Calu3 (cell line): Measurements from ENCODE around the gene USP2. TPM values are rescaled to one million over a fixed set of nuclear protein-coding genes. Genes with fewer than 3 reads are reported as not detected.

Experiments used
- BruUV-seq: library from RNA; stranded (reverse); fragments of 400-500 nt; replicated peaks from 2 replicates; lab custom pipeline; 2021; lab: Mats Ljungman, UMichigan
- CTCF ChIA-PET: fragments of 300-600 bp; sonication (Branson Sonifier 250); formaldehyde crosslinking; loops from one replicate; lab custom pipeline; 2022; ENCODE audit warnings: antibody characterized with exemption; lab: Charles Lee
- DNase-seq: peaks from one replicate; pipeline ENCODE4 v3.0.0; 2022
- H3K27ac Mint-ChIP-seq: one replicate; pipeline ENCODE4 v1.8.0; 2022; ENCODE audit warnings: mixed read lengths; ENCODE audit not compliant: unreplicated experiment
- H3K27me3 Mint-ChIP-seq: one replicate; pipeline ENCODE4 v1.8.0; 2022; ENCODE audit warnings: mixed read lengths; ENCODE audit not compliant: unreplicated experiment
- H3K36me3 Mint-ChIP-seq: one replicate; pipeline ENCODE4 v1.8.0; 2022; ENCODE audit warnings: mild to moderate bottlenecking, moderate library complexity, mixed read lengths; ENCODE audit not compliant: insufficient read depth, unreplicated experiment
- H3K4me1 Mint-ChIP-seq: one replicate; pipeline ENCODE4 v1.8.0; 2022; ENCODE audit warnings: mild to moderate bottlenecking, low read depth, mixed read lengths; ENCODE audit not compliant: unreplicated experiment
- H3K4me3 Mint-ChIP-seq: one replicate; pipeline ENCODE4 v1.8.0; 2022; ENCODE audit warnings: mild to moderate bottlenecking, low read depth, moderate library complexity, mixed read lengths; ENCODE audit not compliant: unreplicated experiment
- H3K9me3 Mint-ChIP-seq: one replicate; pipeline ENCODE4 v1.8.0; 2022; ENCODE audit warnings: low read depth, mixed read lengths; ENCODE audit not compliant: unreplicated experiment
- intact Hi-C: fragments of 100-400 bp; cut with micrococcal nuclease; formaldehyde crosslinking; loops from one replicate; pipeline ENCODE4 v1.10.0; 2022; ENCODE audit not compliant: unreplicated experiment
- total RNA-seq: library from RNA; stranded (reverse); gene quantifications from 2 replicates; pipeline ENCODE4 v1.2.3, GENCODE V29; 2022
- TF ChIP-seq, protein P1 (sequence below): fragments of 200-600 bp; IDR thresholded peaks from one replicate; pipeline ENCODE4 v1.8.0; 2022; ENCODE audit warnings: antibody characterized with exemption; ENCODE audit not compliant: unreplicated experiment

The USP2 gene
- total RNA-seq, 1 experiment from 2014 or later = 1.1 TPM

DNA sequence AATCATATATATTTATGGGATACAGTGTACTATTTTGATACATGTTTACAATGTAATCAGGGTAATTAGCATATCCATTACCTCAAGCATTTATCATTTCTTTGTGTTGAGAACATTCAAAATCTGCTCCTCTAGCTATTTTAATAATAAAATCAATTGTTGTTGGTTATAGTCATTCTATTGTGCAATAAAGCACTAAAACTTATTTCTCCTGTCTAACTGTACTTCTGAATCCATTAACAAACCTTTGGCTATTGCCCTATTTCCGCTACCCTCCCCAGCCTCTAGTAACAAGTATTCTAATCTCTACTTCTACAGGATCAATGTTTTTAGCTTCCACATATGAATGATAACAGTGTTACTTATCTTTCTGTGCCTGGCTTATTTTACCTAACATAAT, 15.3 kb upstream of the USP2 start:
- no peak for DNase-seq
- no peaks in the 10 kb centered on the region for H3K36me3 Mint-ChIP-seq
- H3K4me3 Mint-ChIP-seq = no peak overlapping the region
- H3K9me3 Mint-ChIP-seq = peaks cover 5% of the 10 kb centered on the region
- no peak overlapping the region for H3K27ac Mint-ChIP-seq
- H3K27me3 Mint-ChIP-seq = no peaks in the 10 kb centered on the region
- H3K4me1 Mint-ChIP-seq = no peaks in the 10 kb centered on the region
- BruUV-seq = no TSS peak
- CTCF ChIA-PET = interaction anchor here (0.6 kb wide), 1 partner anchor 9 kb away, joined by 3 read pairs; no protein-coding TSS in a partner anchor
- TF ChIP-seq, protein P1, sequence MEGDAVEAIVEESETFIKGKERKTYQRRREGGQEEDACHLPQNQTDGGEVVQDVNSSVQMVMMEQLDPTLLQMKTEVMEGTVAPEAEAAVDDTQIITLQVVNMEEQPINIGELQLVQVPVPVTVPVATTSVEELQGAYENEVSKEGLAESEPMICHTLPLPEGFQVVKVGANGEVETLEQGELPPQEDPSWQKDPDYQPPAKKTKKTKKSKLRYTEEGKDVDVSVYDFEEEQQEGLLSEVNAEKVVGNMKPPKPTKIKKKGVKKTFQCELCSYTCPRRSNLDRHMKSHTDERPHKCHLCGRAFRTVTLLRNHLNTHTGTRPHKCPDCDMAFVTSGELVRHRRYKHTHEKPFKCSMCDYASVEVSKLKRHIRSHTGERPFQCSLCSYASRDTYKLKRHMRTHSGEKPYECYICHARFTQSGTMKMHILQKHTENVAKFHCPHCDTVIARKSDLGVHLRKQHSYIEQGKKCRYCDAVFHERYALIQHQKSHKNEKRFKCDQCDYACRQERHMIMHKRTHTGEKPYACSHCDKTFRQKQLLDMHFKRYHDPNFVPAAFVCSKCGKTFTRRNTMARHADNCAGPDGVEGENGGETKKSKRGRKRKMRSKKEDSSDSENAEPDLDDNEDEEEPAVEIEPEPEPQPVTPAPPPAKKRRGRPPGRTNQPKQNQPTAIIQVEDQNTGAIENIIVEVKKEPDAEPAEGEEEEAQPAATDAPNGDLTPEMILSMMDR = no peak
- intact Hi-C loops = no loop called here

DNA sequence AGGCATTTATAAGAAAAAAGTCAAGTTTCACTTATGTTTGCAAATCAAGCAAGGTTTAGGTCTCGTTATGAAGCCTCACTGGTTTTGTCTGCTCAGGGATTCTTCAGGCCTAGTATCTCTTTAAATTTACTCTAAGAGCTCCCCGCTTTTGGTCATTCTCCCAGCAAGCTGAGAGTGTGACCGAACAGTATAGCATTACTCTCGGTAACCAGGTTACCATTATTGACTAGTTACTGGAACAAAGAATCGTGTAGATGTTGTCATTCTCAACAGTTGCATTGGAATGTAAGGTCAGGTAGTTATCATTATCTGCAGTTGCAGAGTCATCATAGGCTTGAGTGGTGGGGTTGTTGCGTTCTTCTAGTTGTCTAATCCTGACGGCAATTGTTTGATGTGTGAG, 9.8 kb upstream of the USP2 start:
- Mint-ChIP-seq H3K27ac (no peak overlapping the region), H3K4me3 (no peak overlapping the region), H3K9me3 (no peaks in the 10 kb centered on the region), H3K36me3 (no peaks in the 10 kb centered on the region), H3K4me1 (peaks cover 6% of the 10 kb centered on the region), H3K27me3 (no peaks in the 10 kb centered on the region)
- TF ChIP-seq, protein P1 = no peak
- DNase-seq = no peak
- no TSS peak for BruUV-seq
- CTCF ChIA-PET = interaction anchor here (0.7 kb wide), 1 partner anchor 10 kb away, joined by 3 read pairs; no protein-coding TSS in a partner anchor
- intact Hi-C loops = no loop called here

DNA sequence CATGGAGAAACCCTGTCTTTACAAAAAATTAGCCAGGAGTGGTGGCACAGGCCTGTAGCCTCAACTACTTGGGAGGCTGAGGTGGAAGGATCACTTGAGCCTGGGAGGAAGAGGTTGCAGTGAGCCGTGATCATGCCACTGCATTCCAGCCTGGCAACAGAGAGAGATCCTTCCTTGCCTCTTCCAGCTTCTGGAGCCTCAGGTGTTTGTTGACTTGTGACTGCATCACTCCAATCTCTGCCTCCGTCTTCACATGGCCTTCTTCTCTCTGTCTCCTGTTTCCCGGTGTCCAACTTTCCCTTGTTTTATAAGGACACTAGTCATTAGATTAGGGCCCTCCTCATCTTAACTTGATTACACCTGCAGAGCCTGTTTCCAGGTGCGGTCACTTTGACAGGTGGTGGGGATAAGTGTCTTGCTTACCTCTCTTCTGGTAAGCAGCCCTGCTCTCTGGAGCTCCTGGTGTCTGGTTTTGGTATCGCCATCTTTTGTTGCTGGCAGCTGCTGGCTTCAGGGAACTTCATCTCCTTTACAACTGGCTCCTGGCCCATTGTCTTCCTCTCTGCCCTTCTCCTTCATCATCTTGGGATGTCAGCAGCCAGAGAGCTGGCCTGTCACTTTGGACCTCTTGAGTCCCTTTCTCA, 8.2 kb upstream of the USP2 start:
- no peaks in the 10 kb centered on the region for H3K36me3 Mint-ChIP-seq
- CTCF ChIA-PET = interaction anchor here (0.7 kb wide), 1 partner anchor 11 kb away, joined by 3 read pairs; no protein-coding TSS in a partner anchor
- no peaks in the 10 kb centered on the region for H3K27me3 Mint-ChIP-seq
- no peak overlapping the region for H3K4me3 Mint-ChIP-seq
- no peak for DNase-seq
- BruUV-seq = no TSS peak
- no peaks in the 10 kb centered on the region for H3K9me3 Mint-ChIP-seq
- H3K27ac Mint-ChIP-seq = no peak overlapping the region
- H3K4me1 Mint-ChIP-seq = peaks cover 6% of the 10 kb centered on the region
- TF ChIP-seq, protein P1 = peak; percentile 22
- intact Hi-C loops = no loop called here

GRCh38 chr11:119388103-119388502, 6.6 kb upstream of the USP2 start:
- TF ChIP-seq, protein P1 = no peak
- no peaks in the 10 kb centered on the region for H3K9me3 Mint-ChIP-seq
- no peak overlapping the region for H3K4me3 Mint-ChIP-seq
- no peaks in the 10 kb centered on the region for H3K27me3 Mint-ChIP-seq
- no peak for DNase-seq
- intact Hi-C loops = no loop called here
- no peak overlapping the region for H3K27ac Mint-ChIP-seq
- CTCF ChIA-PET = no interaction called here
- peaks cover 6% of the 10 kb centered on the region for H3K4me1 Mint-ChIP-seq
- BruUV-seq = no TSS peak
- H3K36me3 Mint-ChIP-seq = no peaks in the 10 kb centered on the region
